Loucy (cell line): ENCODE data around the gene TJP3.

Source experiments
- H2AFZ ChIP-seq: fragments of 200-600 bp; sonication (generic); 2 replicates; pipeline ENCODE4 v1.6.0; 2016; ENCODE audit warnings: antibody characterized with exemption, mild to moderate bottlenecking, low read length, moderate library complexity
- H3F3A ChIP-seq: fragments of 200-600 bp; 2 replicates; pipeline ENCODE4 v1.6.0; 2016; ENCODE audit warnings: antibody characterized with exemption, low read depth, mild to moderate bottlenecking
- H3K27me3 ChIP-seq: fragments of 200-600 bp; sonication (generic); 2 replicates; pipeline ENCODE4 v1.6.1; 2014; ENCODE audit warnings: low read length, mild to moderate bottlenecking; ENCODE audit not compliant: insufficient read depth, poor library complexity, severe bottlenecking
- H3K36me3 ChIP-seq: fragments of 200-600 bp; sonication (generic); 2 replicates; pipeline ENCODE4 v1.6.1; 2016; ENCODE audit warnings: low read length; ENCODE audit not compliant: insufficient read depth
- H3K4me1 ChIP-seq: fragments of 200-600 bp; sonication (generic); 2 replicates; pipeline ENCODE4 v1.5.1; 2014; ENCODE audit warnings: low read length, mild to moderate bottlenecking; ENCODE audit not compliant: insufficient read depth, poor library complexity, severe bottlenecking
- H3K4me2 ChIP-seq: fragments of 200-600 bp; sonication (generic); 2 replicates; pipeline ENCODE4 v1.6.0; 2014; ENCODE audit warnings: antibody characterized with exemption, low read length, low read depth, mild to moderate bottlenecking; ENCODE audit not compliant: poor library complexity, severe bottlenecking
- H3K4me3 ChIP-seq: fragments of 200-600 bp; sonication (generic); 2 replicates; pipeline ENCODE4 v1.5.1; 2014; ENCODE audit warnings: low read length, mild to moderate bottlenecking, mixed read lengths; ENCODE audit not compliant: poor library complexity, severe bottlenecking
- H3K79me2 ChIP-seq: fragments of 200-600 bp; sonication (generic); 2 replicates; pipeline ENCODE4 v1.6.1; 2014; ENCODE audit warnings: low read length; ENCODE audit not compliant: insufficient read depth
- H3K9ac ChIP-seq: fragments of 200-600 bp; sonication (generic); 2 replicates; pipeline ENCODE4 v1.6.0; 2014; ENCODE audit warnings: mild to moderate bottlenecking, low read depth, low read length, moderate library complexity; ENCODE audit not compliant: poor library complexity, severe bottlenecking
- H3K9me2 ChIP-seq: fragments of 200-600 bp; sonication (generic); replicated peaks from 2 replicates; pipeline ENCODE4 v1.6.1; 2016; ENCODE audit warnings: low read depth, low read length, mixed read lengths
- H3K9me3 ChIP-seq: fragments of 200-600 bp; sonication (generic); 2 replicates; pipeline ENCODE4 v1.6.1; 2014; ENCODE audit warnings: mild to moderate bottlenecking, antibody characterized with exemption, low read length, low read depth; ENCODE audit not compliant: insufficient read depth
- H4K20me1 ChIP-seq: fragments of 200-600 bp; sonication (generic); 2 replicates; pipeline ENCODE4 v1.6.0; 2014; ENCODE audit warnings: antibody characterized with exemption, low read length, mild to moderate bottlenecking; ENCODE audit not compliant: insufficient read depth, poor library complexity, severe bottlenecking
- CTCF ChIP-seq: fragments of 200-600 bp; sonication (generic); conservative IDR thresholded peaks from 2 replicates; pipeline ENCODE4 v1.5.1; 2014; ENCODE audit warnings: mild to moderate bottlenecking, antibody characterized with exemption, low read length
- EZH2phosphoT487 ChIP-seq: fragments of 200-600 bp; IDR thresholded peaks from 2 replicates; pipeline ENCODE4 v1.6.1; 2018; ENCODE audit warnings: antibody characterized with exemption, mild to moderate bottlenecking, moderate library complexity, borderline replicate concordance

TJP3 gene

GRCh38 chr19:3745363-3746045 lies 37.3 kb downstream of the TJP3 start:
- no peaks in the 10 kb centered on the region for H3K79me2 ChIP-seq
- no peaks in the 10 kb centered on the region for H4K20me1 ChIP-seq
- H3K9ac ChIP-seq, result no peak overlapping the region
- no peaks in the 10 kb centered on the region for H3F3A ChIP-seq
- no peaks in the 10 kb centered on the region for H3K36me3 ChIP-seq
- H3K4me3 ChIP-seq, result no peak overlapping the region
- TF ChIP-seq EZH2phosphoT487 (no peak), CTCF (no peak)
- no peaks in the 10 kb centered on the region for H3K4me1 ChIP-seq
- no peak overlapping the region for H3K4me2 ChIP-seq
- H3K27me3 ChIP-seq, result no peaks in the 10 kb centered on the region
- no peaks in the 10 kb centered on the region for H3K9me2 ChIP-seq
- H2AFZ ChIP-seq, result no peak overlapping the region
- no peaks in the 10 kb centered on the region for H3K9me3 ChIP-seq

- H4K20me1 ChIP-seq, result no peaks in the 10 kb centered on the region
- no peak overlapping the region for H2AFZ ChIP-seq
- no peaks in the 10 kb centered on the region for H3K4me1 ChIP-seq
- H3K27me3 ChIP-seq, result no peaks in the 10 kb centered on the region
- no peaks in the 10 kb centered on the region for H3K9me2 ChIP-seq
- H3K79me2 ChIP-seq, result no peaks in the 10 kb centered on the region
- no peak overlapping the region for H3K4me2 ChIP-seq
- no peak for TF ChIP-seq CTCF
- no peak for TF ChIP-seq EZH2phosphoT487
- no peaks in the 10 kb centered on the region for H3K36me3 ChIP-seq
- H3K9ac ChIP-seq, result no peak overlapping the region
- no peaks in the 10 kb centered on the region for H3K9me3 ChIP-seq
- no peaks in the 10 kb centered on the region for H3F3A ChIP-seq
- H3K4me3 ChIP-seq, result no peak overlapping the region
Observed at GRCh38 chr19:3746371-3747056, 38.3 kb downstream of the TJP3 start.

- Histone ChIP-seq H3F3A (no peaks in the 10 kb centered on the region), H3K9me3 (no peaks in the 10 kb centered on the region), H3K9ac (no peak overlapping the region), H3K4me2 (no peak overlapping the region), H3K79me2 (no peaks in the 10 kb centered on the region), H4K20me1 (no peaks in the 10 kb centered on the region), H3K27me3 (no peaks in the 10 kb centered on the region), H3K4me3 (no peak overlapping the region), H3K36me3 (no peaks in the 10 kb centered on the region), H3K4me1 (no peaks in the 10 kb centered on the region), H3K9me2 (no peaks in the 10 kb centered on the region), H2AFZ (no peak overlapping the region)
- TF ChIP-seq EZH2phosphoT487 (no peak), CTCF (no peak)
Observed at GRCh38 chr19:3748965-3749364, 40.8 kb downstream of the TJP3 start.
